ENCODE measurements around the gene ARRDC3. TPM values are rescaled to one million over a fixed set of nuclear protein-coding genes. Genes with fewer than 3 reads are reported as not detected.
"Not testable (repeated sequence)": the region's sequence is repeated elsewhere in the genome, so short reads cannot be mapped to it uniquely, and the experiment has no call there.

The ARRDC3 gene
- total RNA-seq, 1 experiment from 2014 or later = 34.5 TPM

- no peak for TF ChIP-seq CTCF (IDR thresholded peaks at IDR 0.05; ENCODE audit: insufficient read depth in 1 of 2, low read depth in 1 of 2, low read length in 1 of 2, severe bottlenecking in 1 of 2, unreplicated experiment in 1 of 2)
- Histone ChIP-seq H3K4me3 (ENCODE audit: low read depth, low read length) (no peak overlapping the region), H3K4me1 (peaks cover 6% of the 10 kb centered on the region; the same call in 1 of the 2 replicates), H3K9me3 (no peaks in the 10 kb centered on the region), H3K36me3 (ENCODE audit: control insufficient read depth, insufficient read depth, low read length) (no peaks in the 10 kb centered on the region), H3K27me3 (replicated peaks; ENCODE audit: control insufficient read depth, insufficient read depth, low read length) (no peaks in the 10 kb centered on the region)
- no peaks in the 10 kb centered on the region for H3K27me3 Mint-ChIP-seq (ENCODE audit: insufficient read depth, unreplicated experiment)
- no TSS peak for BruUV-seq (replicated peaks)
- intact Hi-C loops (cut with micrococcal nuclease; ENCODE audit: unreplicated experiment) = no loop called here
- no peaks in the 10 kb centered on the region for H3K9me3 Mint-ChIP-seq (ENCODE audit: unreplicated experiment)
- H3K4me1 Mint-ChIP-seq (ENCODE audit: low read depth, unreplicated experiment) = peaks cover 6% of the 10 kb centered on the region
- no peak for DNase-seq
- no peak overlapping the region for H3K27ac Mint-ChIP-seq (ENCODE audit: unreplicated experiment)
- H3K4me3 Mint-ChIP-seq (ENCODE audit: unreplicated experiment) = no peak overlapping the region
- ChIA-PET POLR2A (no interaction called here), CTCF (no interaction called here)
- peaks cover 5% of the 10 kb centered on the region for H3K36me3 Mint-ChIP-seq (ENCODE audit: insufficient read depth, unreplicated experiment)
Observed at GRCh38 chr5:91388362-91388761, 5.2 kb upstream of the ARRDC3 start.

GRCh38 chr5:91386120-91386519, 3.0 kb upstream of the ARRDC3 start:
- Mint-ChIP-seq H3K4me1 (ENCODE audit: low read depth, unreplicated experiment) (no peaks in the 10 kb centered on the region), H3K27me3 (ENCODE audit: insufficient read depth, unreplicated experiment) (no peaks in the 10 kb centered on the region)
- CTCF ChIA-PET = interaction anchor here (1.3 to 5.4 kb wide), 3 partner anchors 33 to 520 kb away, joined by 3 to 71 read pairs (median 19); no protein-coding TSS in a partner anchor

GRCh38 chr5:91385596-91385995, 2.5 kb upstream of the ARRDC3 start:
- H3K27me3 Mint-ChIP-seq (ENCODE audit: insufficient read depth, unreplicated experiment); H3K4me3 ChIP-seq (ENCODE audit: low read depth, low read length); H3K4me1 Mint-ChIP-seq (ENCODE audit: low read depth, unreplicated experiment); H3K9me3 ChIP-seq; BruUV-seq (replicated peaks); H3K27ac Mint-ChIP-seq (ENCODE audit: unreplicated experiment); H3K4me3 Mint-ChIP-seq (ENCODE audit: unreplicated experiment); H3K9me3 Mint-ChIP-seq (ENCODE audit: unreplicated experiment); H3K36me3 ChIP-seq (ENCODE audit: control insufficient read depth, insufficient read depth, low read length); DNase-seq; H3K4me1 ChIP-seq; H3K27me3 ChIP-seq (replicated peaks; ENCODE audit: control insufficient read depth, insufficient read depth, low read length): not testable (repeated sequence)
- intact Hi-C loops (cut with micrococcal nuclease; ENCODE audit: unreplicated experiment) = loop anchor here (1.0 kb wide), 4 partner anchors 34 to 519 kb away; no protein-coding TSS in a partner anchor
- ChIA-PET CTCF (interaction anchor here (0.6 to 5.4 kb wide), 9 partner anchors 32 to 583 kb away, joined by 3 to 71 read pairs (median 9); no protein-coding TSS in a partner anchor), POLR2A (interaction anchor here (0.6 to 0.7 kb wide), 2 partner anchors 153 to 292 kb away, joined by 3 to 5 read pairs; no protein-coding TSS in a partner anchor)
- peaks cover 29% of the 10 kb centered on the region for H3K36me3 Mint-ChIP-seq (ENCODE audit: insufficient read depth, unreplicated experiment)

More at GRCh38 chr5:91386120-91386519, 3.0 kb upstream of the ARRDC3 start:
- H3K27ac Mint-ChIP-seq (ENCODE audit: unreplicated experiment) = no peak overlapping the region
- no TSS peak for BruUV-seq (replicated peaks)
- Histone ChIP-seq H3K4me1 (peaks cover 6% of the 10 kb centered on the region; the same call in 1 of the 2 replicates), H3K4me3 (ENCODE audit: low read depth, low read length) (no peak overlapping the region), H3K36me3 (ENCODE audit: control insufficient read depth, insufficient read depth, low read length) (no peaks in the 10 kb centered on the region), H3K27me3 (replicated peaks; ENCODE audit: control insufficient read depth, insufficient read depth, low read length) (no peaks in the 10 kb centered on the region), H3K9me3 (no peaks in the 10 kb centered on the region)
- H3K36me3 Mint-ChIP-seq (ENCODE audit: insufficient read depth, unreplicated experiment) = peaks cover 23% of the 10 kb centered on the region
- no peak for TF ChIP-seq CTCF (IDR thresholded peaks at IDR 0.05; ENCODE audit: insufficient read depth in 1 of 2, low read depth in 1 of 2, low read length in 1 of 2, severe bottlenecking in 1 of 2, unreplicated experiment in 1 of 2)
- H3K9me3 Mint-ChIP-seq (ENCODE audit: unreplicated experiment) = no peaks in the 10 kb centered on the region
- intact Hi-C loops (cut with micrococcal nuclease; ENCODE audit: unreplicated experiment) = no loop called here
- no peak overlapping the region for H3K4me3 Mint-ChIP-seq (ENCODE audit: unreplicated experiment)
- DNase-seq = no peak
- POLR2A ChIA-PET = interaction anchor here (0.6 to 0.7 kb wide), 2 partner anchors 154 to 292 kb away, joined by 3 to 5 read pairs; no protein-coding TSS in a partner anchor

Data from Caco-2 (cell line).